T47D (cell line): ENCODE data around the gene GALNT16.
A peak's percentile ranks its signal among the peaks of the same experiment; 100 is the strongest.
"Not testable (repeated sequence)": the region's sequence is repeated elsewhere in the genome, so short reads cannot be mapped to it uniquely, and the experiment has no call there.

ENCODE experiments used
- DNase-seq, 2 experiments: peaks; one replicate each; pipeline versions ENCODE4 v3.0.0 to v3.0.0-alpha.2; 2011 to 2012; ENCODE audit warnings: low read depth in 1 of 2, low spot score in 1 of 2
- JUND ChIP-seq: IDR thresholded peaks from 2 replicates; pipeline ENCODE4 v1.6.1; 2012; ENCODE audit warnings: low read depth
- in situ Hi-C: cut with HindIII; loops from 2 replicates; pipeline ENCODE4 v1.10.0; 2016; ENCODE audit warnings: low sequenced_read_pairs, low pct_unique_long_range_greater_than_20kb

GALNT16 gene

DNA sequence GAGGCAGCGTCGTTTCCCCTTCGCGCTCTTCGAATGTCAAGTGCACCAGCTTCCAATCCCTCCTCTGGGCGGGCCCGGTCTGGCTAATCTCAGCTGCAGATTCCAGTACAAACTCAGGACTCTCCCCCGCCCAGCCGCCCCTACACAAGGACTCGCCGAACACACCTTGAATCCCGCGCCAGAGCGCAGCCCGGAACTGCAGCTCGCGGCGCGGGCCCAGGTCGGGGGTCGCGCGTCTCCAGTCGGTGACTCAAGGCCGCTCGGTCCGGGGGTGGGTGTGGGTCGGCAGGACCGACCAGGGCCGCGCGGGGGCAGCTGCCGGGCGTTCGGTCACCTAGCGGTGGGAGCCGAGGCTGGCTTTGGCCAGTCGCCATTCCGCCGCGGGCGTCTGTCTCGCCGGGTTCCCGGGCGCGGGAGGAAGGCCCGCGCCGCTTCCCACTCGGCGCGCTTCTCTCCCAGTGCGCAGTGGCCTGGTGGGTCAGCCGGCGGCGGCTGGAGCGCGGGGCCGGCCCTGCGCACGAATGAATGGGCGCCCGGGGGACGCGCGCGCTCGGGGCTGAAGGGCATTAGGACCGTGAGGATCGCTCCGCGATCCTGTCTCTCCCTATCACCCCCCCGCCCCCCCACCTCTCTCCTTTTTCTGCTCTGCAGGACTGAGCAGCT is at the start of gene GALNT16:
TSS of gene GALNT16 (plus strand) at position 632 of the 663 bp plus-strand sequence. CDS start 133 bp downstream, outside the sequence.
- DNase-seq, result peak; percentile 38 to 62
- in situ Hi-C loops, result no loop called here
- TF ChIP-seq JUND, result no peak

DNA sequence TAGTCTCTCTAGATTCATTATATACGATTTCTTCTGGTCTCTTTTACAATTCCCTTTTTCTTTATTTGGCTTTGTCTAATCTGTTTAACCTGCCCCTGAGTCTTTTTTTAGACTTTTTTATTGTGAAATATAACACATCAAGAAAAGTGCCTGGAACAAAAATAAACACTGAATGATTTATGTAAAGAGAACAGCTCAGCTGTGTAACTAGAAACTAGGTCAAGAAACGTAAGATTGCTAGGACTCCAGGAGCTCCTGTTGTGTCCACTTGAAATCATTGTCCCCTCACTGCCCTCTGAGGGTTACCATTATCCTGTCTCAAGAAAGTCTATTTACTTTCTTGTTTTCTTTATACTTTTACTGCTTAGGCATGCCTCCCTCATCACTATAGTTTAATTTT is 45.6 kb upstream of the GALNT16 start:
- in situ Hi-C loops, result no loop called here
- TF ChIP-seq JUND, result no peak
- peak in 1 of 2 experiments; percentile 38 for DNase-seq

DNA sequence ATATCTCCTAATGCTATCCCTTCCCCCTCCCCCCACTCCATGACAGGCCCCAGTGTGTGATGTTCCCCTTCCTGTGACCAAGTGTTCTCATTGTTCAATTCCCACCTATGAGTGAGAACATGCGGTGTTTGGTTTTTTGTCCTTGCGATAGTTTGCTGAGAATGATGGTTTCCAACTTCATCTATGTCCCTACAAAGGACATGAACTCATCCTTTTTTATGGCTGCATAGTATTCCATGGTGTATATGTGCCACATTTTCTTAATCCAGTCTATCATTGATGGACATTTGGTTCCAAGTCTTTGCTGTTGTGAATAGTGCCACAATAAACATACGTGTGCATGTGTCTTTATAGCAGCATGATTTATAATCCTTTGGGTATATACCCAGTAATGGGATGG is 42.3 kb upstream of the GALNT16 start:
- in situ Hi-C loops, DNase-seq: not testable (repeated sequence)

DNA sequence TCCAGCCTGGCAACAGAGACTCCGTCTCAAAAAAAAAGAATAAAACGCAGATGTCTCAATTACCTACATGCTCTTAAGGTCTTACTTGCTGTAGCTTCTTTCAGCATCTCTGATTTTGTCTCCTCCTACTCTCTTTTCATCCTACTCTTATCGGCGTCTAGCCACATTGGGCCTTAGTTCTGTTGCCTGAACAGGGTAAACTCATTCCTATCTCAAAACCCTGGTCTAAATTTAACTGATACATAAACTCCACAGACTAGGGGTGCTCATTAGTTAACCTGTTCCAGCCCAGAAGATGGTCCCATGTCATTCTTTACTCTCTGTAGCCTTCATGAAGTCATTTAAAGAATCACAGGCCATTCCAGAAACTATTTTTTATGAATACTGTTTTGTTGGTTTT is 35.0 kb upstream of the GALNT16 start:
- DNase-seq, result no peak
- in situ Hi-C loops, result no loop called here
- TF ChIP-seq JUND, result no peak

DNA sequence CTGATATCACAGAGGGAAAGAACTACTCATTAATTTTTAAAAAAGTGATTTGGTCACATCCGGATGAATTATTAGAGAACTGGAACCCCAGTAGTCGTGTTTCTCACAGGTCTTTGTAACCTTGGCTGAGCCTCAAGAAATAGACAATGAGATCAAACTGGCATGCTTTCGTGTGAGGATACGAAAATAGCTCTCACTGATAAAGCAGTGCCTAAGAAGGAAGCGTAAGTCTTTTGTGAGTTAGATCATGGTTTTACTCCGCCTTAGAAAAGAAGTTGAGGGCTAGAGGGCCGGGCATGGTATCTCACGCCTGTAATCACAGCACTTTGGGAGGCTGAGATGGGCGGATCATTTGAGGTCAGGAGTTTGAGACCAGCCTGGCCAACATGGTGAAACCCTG is 33.8 kb upstream of the GALNT16 start:
- no peak for DNase-seq

DNA sequence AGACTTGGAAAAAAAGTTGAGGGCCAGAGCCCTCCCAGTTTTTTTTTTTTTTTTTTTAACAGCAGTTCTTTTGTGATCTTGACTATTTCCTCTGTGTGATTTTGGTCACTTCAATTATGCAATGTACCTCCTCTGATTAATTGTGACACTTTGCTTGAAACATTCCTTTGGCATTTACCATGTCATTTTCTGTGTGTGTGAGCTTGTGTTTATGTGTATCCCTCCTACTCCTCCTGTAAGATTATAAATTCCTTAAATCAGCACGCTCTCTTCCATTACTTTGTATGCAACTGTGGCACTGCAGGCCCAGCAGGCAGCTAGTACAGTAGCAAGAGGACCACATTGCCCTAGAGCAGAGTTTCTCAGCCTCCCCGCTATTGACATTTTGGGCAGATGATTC is 33.2 kb upstream of the GALNT16 start:
- DNase-seq, result no peak
- in situ Hi-C loops, result no loop called here
- TF ChIP-seq JUND, result no peak

More for the DNA sequence above, 33.8 kb upstream of the GALNT16 start:
- in situ Hi-C loops, result no loop called here
- TF ChIP-seq JUND, result no peak

DNA sequence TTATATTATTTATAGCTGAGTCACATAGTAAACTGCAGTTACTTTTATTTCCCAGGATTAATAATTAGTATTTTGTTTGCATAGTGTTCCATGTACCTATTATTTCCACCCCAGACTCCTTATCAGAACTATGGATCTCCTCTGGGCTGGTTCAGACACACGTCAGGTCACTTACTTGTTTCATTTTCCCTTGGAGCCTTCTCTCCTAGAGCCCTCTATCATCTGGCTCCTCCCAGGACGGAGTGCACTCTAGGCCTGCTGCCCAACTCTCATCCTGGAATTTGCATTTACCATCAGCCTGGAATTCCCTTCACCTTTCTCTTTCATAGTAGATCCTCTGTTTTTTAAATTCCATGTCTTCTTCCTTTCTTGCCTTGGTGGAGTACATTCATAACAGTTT is 28.5 kb upstream of the GALNT16 start:
- DNase-seq, result no peak
- in situ Hi-C loops, result no loop called here

DNA sequence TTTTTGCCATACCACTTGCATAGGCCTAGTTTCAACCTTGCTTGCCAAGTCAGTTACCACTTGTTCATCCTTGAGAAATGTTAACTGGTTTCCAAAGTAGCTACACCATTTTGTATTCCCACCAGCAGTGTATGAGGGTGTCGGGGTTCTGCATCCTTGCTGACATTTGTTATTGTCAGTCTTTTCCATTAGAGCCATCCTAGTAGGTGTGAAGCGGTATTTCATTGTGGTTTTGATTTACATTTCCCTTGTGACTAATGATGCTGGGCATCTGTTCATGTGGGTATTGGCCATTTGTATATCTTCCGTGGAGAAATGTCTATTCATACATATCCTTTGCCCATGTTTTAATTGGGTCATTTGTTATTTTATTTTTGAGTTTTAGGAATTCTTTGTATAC is 27.6 kb upstream of the GALNT16 start:
- no peak for TF ChIP-seq JUND
- in situ Hi-C loops, result no loop called here
- DNase-seq, result no peak

More for the DNA sequence above, 28.5 kb upstream of the GALNT16 start:
- TF ChIP-seq JUND, result no peak

DNA sequence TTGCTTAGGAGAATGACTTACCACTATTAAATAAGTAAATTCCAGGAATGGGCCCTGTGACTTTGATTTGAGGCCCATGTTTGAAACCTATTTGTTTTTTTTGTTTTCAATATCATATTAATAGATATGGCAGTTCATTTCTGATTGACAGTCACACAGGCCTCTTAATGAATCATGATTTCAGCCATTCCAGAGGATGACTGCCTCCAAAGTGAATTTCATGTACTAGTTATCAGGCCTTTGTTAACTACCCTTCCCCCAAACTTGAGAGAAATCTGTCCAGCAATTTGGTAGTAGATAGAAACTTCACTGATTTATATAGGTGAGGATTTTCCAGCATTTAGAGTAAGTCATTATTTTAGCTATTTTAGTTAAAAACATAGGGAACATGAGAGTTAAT is 25.9 kb upstream of the GALNT16 start:
- in situ Hi-C loops, result no loop called here
- TF ChIP-seq JUND, result no peak
- DNase-seq, result no peak

DNA sequence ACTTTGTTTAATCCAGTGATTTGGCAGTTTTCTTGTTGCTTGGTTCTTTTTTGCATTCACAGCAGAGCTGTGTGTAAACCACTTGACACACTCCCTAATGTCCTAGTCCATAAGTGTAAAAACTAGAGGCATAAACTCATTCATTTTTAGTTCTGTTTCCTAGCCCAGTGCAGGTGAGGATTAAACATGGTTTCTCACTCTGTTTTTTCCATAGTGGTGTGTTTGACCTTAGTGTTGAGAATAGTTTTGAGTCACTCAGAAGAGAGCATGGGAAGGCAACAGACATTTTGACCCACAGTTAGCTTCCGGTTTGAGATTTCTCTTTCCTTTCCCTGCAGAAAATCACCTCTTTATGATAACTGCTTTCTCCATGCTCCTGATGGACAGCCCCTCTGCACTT is 24.2 kb upstream of the GALNT16 start:
- no peak for TF ChIP-seq JUND
- in situ Hi-C loops, result no loop called here
- no peak for DNase-seq

DNA sequence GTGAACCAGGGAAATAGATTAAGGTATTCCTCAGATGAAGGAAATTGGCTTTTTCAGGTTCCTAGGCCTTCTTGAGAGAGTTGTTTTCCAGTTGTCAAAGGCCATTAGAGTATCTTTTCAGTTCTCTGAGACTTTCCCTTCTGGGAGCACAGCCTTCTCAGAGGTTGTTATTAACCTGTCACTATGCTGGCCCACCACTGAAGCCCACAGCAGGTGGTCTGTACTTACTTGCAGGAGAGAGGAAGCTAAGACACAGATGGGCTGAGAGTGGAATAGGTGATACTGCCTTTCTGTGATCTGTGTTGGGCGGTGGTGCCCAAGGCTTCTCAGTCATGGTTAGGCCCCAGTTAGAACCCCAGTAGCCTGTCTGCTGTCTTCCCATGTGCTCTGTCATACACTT is 22.8 kb upstream of the GALNT16 start:
- in situ Hi-C loops, result no loop called here
- DNase-seq, result no peak
- no peak for TF ChIP-seq JUND

DNA sequence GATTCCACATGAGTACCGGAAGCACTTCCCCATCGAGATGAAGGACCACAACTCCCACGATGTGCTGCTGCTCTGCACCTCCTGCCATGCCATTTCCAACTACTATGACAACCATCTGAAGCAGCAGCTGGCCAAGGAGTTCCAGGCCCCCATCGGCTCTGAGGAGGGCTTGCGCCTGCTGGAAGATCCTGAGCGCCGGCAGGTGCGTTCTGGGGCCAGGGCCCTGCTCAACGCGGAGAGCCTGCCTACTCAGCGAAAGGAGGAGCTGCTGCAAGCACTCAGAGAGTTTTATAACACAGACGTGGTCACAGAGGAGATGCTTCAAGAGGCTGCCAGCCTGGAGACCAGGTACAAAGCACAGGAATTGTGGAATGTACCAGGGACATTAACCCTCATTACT is 22.4 kb upstream of the GALNT16 start:
- TF ChIP-seq JUND, result no peak
- DNase-seq, result no peak
- in situ Hi-C loops, result no loop called here

DNA sequence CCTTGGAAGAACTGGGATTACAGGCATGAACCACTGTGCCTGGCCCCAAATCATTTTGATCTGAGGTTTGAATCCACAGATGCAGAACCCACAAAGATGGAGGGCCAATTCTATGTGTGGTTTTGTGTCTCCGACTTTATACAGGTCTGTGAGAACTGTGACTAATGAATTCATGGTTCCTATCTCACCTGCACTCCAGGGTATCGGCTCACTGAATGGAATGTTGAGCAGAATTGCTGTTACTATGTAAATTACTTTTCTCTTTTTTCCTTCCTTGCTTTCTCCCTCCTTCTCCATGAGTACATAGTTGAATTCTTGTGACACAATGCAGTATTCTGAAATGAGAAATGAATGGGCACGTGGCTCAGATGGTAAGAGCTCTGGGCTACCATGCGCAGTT is 21.1 kb upstream of the GALNT16 start:
- no peak for TF ChIP-seq JUND
- DNase-seq, result no peak
- in situ Hi-C loops, result no loop called here

DNA sequence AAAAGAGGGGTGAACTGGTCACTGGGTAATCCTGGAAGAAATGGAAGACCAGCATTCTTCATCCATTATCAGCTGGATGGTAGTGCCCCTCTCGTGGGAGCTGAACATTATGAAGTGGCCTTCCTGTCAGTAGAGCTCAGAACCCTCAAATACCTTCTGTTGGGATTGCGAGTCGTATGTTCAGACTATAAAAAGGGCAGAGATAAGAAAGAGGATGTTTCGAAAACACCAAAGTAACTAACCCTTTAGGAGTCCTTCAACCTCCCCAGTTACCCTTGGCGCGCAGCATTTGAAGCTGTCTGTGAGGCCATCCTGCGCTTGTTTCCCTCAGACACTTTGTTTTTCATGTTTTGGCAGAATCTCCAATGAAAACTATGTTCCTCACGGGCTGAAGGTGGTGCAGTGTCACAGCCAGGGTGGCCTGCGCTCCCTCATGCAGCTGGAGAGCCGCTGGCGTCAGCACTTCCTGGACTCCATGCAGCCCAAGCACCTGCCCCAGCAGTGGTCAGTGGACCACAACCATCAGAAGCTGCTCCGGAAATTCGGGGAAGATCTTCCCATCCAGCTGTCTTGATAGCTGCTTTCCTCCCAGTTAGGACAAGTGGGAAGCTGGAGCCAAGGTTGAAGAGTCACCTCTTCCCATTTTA is 19.3 kb upstream of the GALNT16 start:
- no peak for TF ChIP-seq JUND
- in situ Hi-C loops, result no loop called here
- DNase-seq, result no peak
